ENCODE data around the gene HABP2.

DNA sequence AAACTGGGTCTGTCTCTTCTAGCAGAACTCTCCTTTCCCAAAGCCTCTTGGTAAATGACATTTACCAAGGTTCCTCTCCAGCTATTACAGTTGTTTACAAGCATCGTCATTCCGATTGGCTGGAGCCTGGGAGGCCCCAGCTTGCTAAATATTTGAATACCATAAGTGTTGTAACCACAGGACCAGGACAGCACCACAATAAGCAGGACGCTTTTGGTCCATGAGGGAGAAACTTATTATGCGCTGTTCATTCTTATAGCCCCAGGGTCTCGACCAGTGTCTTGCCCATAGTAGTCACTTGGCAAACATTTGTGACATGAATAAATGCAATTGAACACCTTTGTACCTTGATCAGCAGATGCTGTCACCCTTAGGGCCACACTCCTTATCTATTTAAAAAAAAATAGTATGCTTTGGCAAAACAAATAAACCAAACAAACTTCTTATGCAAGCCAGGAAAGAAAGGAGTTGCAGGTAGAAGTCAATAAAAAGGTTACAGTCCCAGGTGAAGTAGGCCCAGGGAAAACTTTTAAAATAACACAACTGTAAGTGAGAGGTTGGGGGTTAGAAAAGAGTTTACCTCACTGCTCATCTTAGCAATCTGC lies 78.2 kb downstream of the HABP2 start:
- TF ChIP-seq, protein P1, sequence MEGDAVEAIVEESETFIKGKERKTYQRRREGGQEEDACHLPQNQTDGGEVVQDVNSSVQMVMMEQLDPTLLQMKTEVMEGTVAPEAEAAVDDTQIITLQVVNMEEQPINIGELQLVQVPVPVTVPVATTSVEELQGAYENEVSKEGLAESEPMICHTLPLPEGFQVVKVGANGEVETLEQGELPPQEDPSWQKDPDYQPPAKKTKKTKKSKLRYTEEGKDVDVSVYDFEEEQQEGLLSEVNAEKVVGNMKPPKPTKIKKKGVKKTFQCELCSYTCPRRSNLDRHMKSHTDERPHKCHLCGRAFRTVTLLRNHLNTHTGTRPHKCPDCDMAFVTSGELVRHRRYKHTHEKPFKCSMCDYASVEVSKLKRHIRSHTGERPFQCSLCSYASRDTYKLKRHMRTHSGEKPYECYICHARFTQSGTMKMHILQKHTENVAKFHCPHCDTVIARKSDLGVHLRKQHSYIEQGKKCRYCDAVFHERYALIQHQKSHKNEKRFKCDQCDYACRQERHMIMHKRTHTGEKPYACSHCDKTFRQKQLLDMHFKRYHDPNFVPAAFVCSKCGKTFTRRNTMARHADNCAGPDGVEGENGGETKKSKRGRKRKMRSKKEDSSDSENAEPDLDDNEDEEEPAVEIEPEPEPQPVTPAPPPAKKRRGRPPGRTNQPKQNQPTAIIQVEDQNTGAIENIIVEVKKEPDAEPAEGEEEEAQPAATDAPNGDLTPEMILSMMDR (IDR thresholded peaks at IDR 0.05; ENCODE audit: borderline replicate concordance, extremely low read depth, low read length, poor library complexity, severe bottlenecking): no peak
- TF ChIP-seq EZH2 (IDR thresholded peaks at IDR 0.05; ENCODE audit: borderline replicate concordance, low read depth, low read length, severe bottlenecking): no peak

Data from DND-41 (cell line).